ENCODE data around the gene ANGPTL7.

Gene ANGPTL7

GRCh38 chr1:11207898-11208611 lies 18.9 kb downstream of the ANGPTL7 start:
- DNase-seq: no peak

- DNase-seq: no peak
These were observed 22.3 kb downstream of the ANGPTL7 start for GRCh38 chr1:11211461-11211860.

GRCh38 chr1:11211925-11212587 lies 22.9 kb downstream of the ANGPTL7 start:
- DNase-seq: no peak

GRCh38 chr1:11214698-11215380 lies 25.7 kb downstream of the ANGPTL7 start:
- DNase-seq: no peak

GRCh38 chr1:11215381-11216005 lies 26.3 kb downstream of the ANGPTL7 start:
- DNase-seq: no peak

- no peak for DNase-seq
These were observed 26.9 kb downstream of the ANGPTL7 start for GRCh38 chr1:11216074-11216473.

- no peak for DNase-seq
These were observed 38.2 kb downstream of the ANGPTL7 start for GRCh38 chr1:11227106-11228077.

- DNase-seq: no peak
These were observed 40.0 kb downstream of the ANGPTL7 start for GRCh38 chr1:11229203-11229602.

GRCh38 chr1:11233208-11233607 lies 44.1 kb downstream of the ANGPTL7 start:
- no peak for DNase-seq

GRCh38 chr1:11237356-11237755 lies 48.2 kb downstream of the ANGPTL7 start:
- DNase-seq: no peak

GRCh38 chr1:11238311-11238710 lies 49.2 kb downstream of the ANGPTL7 start:
- DNase-seq: no peak

- DNase-seq: no peak
These were observed 56.1 kb downstream of the ANGPTL7 start for GRCh38 chr1:11245248-11245647.
